Pancreas (tissue), 10 donors: ENCODE measurements around the gene RFLNA. TPM values are rescaled to one million over a fixed set of nuclear protein-coding genes. Genes with fewer than 3 reads are reported as not detected.

Experiments
- ATAC-seq, 4 donors: fragments of 200-7000 bp; cut with Tn5 transposase; one replicate each; pipeline versions ENCODE4 v1.8.0 to v1.9.1; 2020; ENCODE audit warnings: mild to moderate bottlenecking in 4 of 4, moderate library complexity in 4 of 4
- DNase-seq, 6 donors: peaks; one replicate each; pipeline ENCODE4 v3.0.0-alpha.2; 2020
- FAIRE-seq: peaks from 2 replicates; lab custom pipeline; 2012; peaks lifted over from hg19 to GRCh38; lab: Jason Lieb, UNC
- H3K27ac ChIP-seq, 4 donors: fragments of 200-600 bp; sonication (generic); 1 replicate in 3 of 4; 2 replicates in 1 of 4; pipeline versions ENCODE4 v1.5.0 to v1.8.0; 2020
- H3K27me3 ChIP-seq, 4 donors: fragments of 200-600 bp; one replicate each; pipeline ENCODE4 v1.8.0; 2021
- H3K36me3 ChIP-seq, 3 donors: fragments of 200-600 bp; sonication (generic) in 1 of 3; one replicate each; pipeline versions ENCODE4 v1.5.0 to v1.8.0; 2020 to 2021
- H3K4me1 ChIP-seq, 3 donors: fragments of 200-600 bp; one replicate each; pipeline ENCODE4 v1.8.0; 2021
- H3K4me3 ChIP-seq, 4 donors: fragments of 200-600 bp; sonication (generic) in 2 of 4; one replicate each; pipeline versions ENCODE4 v1.5.0 to v1.8.0; 2020 to 2021
- H3K9me3 ChIP-seq, 4 donors: fragments of 200-600 bp; one replicate each; pipeline ENCODE4 v1.8.0; 2021
- WGBS, 2 donors: extraction: QIAGEN DNeasy Blood & Tissue Kit; methylation state at CpG; one replicate each; pipeline ENCODE4 v1.1.7; 2013; 5-methylcytosine and 5-hydroxymethylcytosine counted together
- intact Hi-C, 3 donors: fragments of 100-400 bp; cut with DNase I; formaldehyde crosslinking; loops; one replicate each; pipeline versions ENCODE4 v1.11.1 to v1.14.2; 2022
- polyA plus RNA-seq, 2 donors: library from polyadenylated mRNA; stranded (reverse); fragments of 200-250 nt; gene quantifications; one replicate each; pipeline ENCODE4 v1.2.3, GENCODE V29; 2013
- total RNA-seq, 6 donors: library from RNA; stranded (reverse); fragmentation: NEBNext Ultra II Directional in 4 of 6; extraction: Animal tissue kit (Norgen Biotek cat#: 25700) in 4 of 6; gene quantifications; one replicate each; pipeline versions ENCODE4 v1.2.1 to v1.2.4, GENCODE V29; 2021 to 2023
- TF ChIP-seq, protein P1 (sequence below), 4 donors: fragments of 200-600 bp; sonication (generic) in 3 of 4; IDR thresholded peaks; one replicate each; pipeline versions ENCODE4 v1.5.0 to v1.8.0; 2021; ENCODE audit warnings: antibody characterized with exemption in 4 of 4
- donor health status: healthy with polysubstance abuse.
- donor health status: DM: no; HTN: no; CAD: no; lungs with moderate emphysema.
- donor health status: DM: no; HTN: no; CAD: no.
- donor health status: control.
- donor health status: control.
- donor health status: Bipolar disorder and iron deficiency.
- donor health status: DM: yes; HTN: yes; CAD: no.
- donor health status: DM: no; HTN: no; CAD: no.
- donor health status: DM: no; HTN: no; CAD: no.
- donor health status: DM: yes; HTN: yes; CAD: no.

Gene RFLNA
- total and polyA plus RNA-seq, 8 donors, result 0.09 to 1.3 (median 0.45) TPM

DNA sequence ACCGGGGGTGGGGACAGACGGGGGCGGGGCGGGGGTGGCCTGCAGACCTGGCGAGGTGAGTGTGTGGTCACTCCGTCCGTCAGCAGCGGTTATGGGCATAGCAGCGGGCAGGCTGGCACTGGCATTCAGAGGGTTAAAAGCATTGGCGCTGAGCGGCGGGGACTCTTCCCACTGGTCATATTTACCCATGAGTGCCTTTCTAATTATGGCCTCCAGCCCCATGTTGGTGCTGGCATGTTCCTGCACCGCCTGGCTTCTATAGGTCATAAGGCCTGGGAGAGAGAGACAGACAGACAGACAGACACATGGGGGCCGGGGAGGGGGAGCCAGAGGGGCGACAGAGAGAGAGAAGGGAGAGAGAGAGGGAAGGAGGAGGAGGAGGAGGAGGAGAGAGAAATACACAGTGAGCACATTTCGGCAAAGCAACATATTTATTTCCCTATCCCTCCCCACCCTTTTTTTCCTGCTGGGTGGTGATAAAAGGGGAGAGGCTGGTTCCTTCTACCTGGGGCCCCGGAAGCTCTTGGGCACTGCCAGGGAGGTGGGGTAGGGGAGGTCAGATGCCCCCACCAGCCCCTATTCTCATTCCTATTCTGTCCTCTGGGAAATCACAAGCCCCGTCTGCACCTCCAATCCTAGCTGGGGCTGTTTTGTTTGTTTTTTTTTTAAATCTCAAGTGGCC, 32.6 kb downstream of the RFLNA start:
- DNase-seq (peak in 2 of 6 donors; percentile 21 to 32), FAIRE-seq (no peak), ATAC-seq (no peak)
- H3K27me3 ChIP-seq, result no peaks in the 10 kb centered on the region
- H3K4me1 ChIP-seq, result no peaks in the 10 kb centered on the region
- peaks cover 7 to 73% (median 45%) of the 10 kb centered on the region in 3 donors for H3K36me3 ChIP-seq
- intact Hi-C loops, result no loop called here
- no peak overlapping the region for H3K4me3 ChIP-seq
- WGBS, 2 donors, result 85 to 86% methylated on average over 17 to 18 of the region's 18 CpGs
- H3K9me3 ChIP-seq, result no peaks in the 10 kb centered on the region
- no peak overlapping the region for H3K27ac ChIP-seq
- TF ChIP-seq, protein P1, sequence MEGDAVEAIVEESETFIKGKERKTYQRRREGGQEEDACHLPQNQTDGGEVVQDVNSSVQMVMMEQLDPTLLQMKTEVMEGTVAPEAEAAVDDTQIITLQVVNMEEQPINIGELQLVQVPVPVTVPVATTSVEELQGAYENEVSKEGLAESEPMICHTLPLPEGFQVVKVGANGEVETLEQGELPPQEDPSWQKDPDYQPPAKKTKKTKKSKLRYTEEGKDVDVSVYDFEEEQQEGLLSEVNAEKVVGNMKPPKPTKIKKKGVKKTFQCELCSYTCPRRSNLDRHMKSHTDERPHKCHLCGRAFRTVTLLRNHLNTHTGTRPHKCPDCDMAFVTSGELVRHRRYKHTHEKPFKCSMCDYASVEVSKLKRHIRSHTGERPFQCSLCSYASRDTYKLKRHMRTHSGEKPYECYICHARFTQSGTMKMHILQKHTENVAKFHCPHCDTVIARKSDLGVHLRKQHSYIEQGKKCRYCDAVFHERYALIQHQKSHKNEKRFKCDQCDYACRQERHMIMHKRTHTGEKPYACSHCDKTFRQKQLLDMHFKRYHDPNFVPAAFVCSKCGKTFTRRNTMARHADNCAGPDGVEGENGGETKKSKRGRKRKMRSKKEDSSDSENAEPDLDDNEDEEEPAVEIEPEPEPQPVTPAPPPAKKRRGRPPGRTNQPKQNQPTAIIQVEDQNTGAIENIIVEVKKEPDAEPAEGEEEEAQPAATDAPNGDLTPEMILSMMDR (IDR thresholded peaks at IDR 0.05), result no peak

DNA sequence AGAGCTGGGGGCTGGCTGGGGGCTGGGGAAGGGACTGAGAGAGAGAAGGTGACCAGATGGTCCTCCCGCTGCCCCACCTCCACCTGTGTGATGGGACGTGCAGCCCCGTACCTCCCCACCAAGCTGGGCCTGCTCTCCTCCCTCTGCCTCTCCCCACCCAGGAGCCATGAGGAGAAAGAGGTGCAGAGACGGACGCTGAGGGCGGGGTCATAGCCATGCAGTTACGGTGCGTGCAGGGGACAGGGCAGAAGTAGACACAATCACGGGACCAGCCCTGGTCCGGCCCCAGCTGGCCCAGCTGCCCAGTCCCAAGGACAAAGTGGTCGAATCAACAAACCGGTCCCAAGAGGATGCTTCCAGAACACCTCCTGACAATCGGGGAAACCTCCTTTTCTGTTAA, 33.2 kb downstream of the RFLNA start:
- H3K4me3 ChIP-seq, result no peak overlapping the region
- no peak for FAIRE-seq
- H3K4me1 ChIP-seq, result no peaks in the 10 kb centered on the region
- H3K27ac ChIP-seq, result no peak overlapping the region
- peak in 2 of 6 donors; percentile 24 to 57 for DNase-seq
- no peak for ATAC-seq
- H3K36me3 ChIP-seq, result peaks cover 7 to 79% (median 50%) of the 10 kb centered on the region in 3 donors
- WGBS, 2 donors, result 82 to 89% methylated on average over 13 of the region's 13 CpGs
- TF ChIP-seq, protein P1 (IDR thresholded peaks at IDR 0.05), result no peak
- H3K9me3 ChIP-seq, result no peaks in the 10 kb centered on the region
- intact Hi-C loops, result no loop called here
- H3K27me3 ChIP-seq, result no peaks in the 10 kb centered on the region

- no peaks in the 10 kb centered on the region for H3K9me3 ChIP-seq
- ATAC-seq, result no peak
- TF ChIP-seq, protein P1 (IDR thresholded peaks at IDR 0.05), result no peak
- H3K27ac ChIP-seq, result no peak overlapping the region
- 86 to 90% methylated on average over 14 of the region's 14 CpGs for WGBS, 2 donors
- H3K36me3 ChIP-seq, result peaks cover 7 to 82% (median 54%) of the 10 kb centered on the region in 3 donors
- H3K4me1 ChIP-seq, result no peaks in the 10 kb centered on the region
- FAIRE-seq, result no peak
- no peak for DNase-seq
- no peak overlapping the region for H3K4me3 ChIP-seq
- intact Hi-C loops, result no loop called here
- H3K27me3 ChIP-seq, result no peaks in the 10 kb centered on the region
These were observed 33.7 kb downstream of the RFLNA start for GRCh38 chr12:124328636-124329035.

DNA sequence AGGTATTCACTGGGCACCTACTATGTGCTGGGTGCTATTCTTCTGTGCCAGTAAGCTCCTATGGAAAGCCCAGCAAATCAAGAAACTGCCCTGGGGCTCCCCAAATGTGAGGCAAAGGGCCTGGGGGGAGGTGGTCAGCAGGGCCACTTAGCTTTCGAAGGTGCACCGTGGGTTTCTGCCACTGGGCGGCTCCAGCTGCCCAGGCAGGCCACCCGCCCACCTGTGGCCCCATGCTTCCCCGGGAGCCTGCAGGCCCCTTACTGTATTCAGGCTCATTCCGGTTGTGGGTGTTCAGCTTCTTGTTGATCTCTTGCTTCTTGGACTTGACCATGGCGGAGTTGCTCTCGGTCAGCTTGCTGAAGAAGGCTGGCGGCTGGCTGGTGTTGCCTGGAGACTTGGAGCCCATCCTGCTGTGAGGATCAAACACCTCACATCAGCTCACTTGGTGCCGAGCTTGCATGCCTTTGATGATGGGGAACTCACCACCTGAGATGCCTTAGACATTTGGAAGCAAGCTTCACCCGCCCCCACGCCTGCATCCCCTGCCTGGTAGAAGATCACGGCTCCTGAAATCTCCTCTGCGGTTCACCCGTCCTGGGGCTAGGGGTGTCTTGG, 37.3 kb downstream of the RFLNA start:
- Histone ChIP-seq H3K4me3 (no peak overlapping the region), H3K4me1 (no peaks in the 10 kb centered on the region), H3K9me3 (no peaks in the 10 kb centered on the region), H3K27me3 (no peaks in the 10 kb centered on the region), H3K36me3 (peaks cover 15 to 88% (median 49%) of the 10 kb centered on the region in 3 donors), H3K27ac (no peak overlapping the region)
- 91 to 99% methylated on average over 15 of the region's 15 CpGs for WGBS, 2 donors
- intact Hi-C loops, result no loop called here
- peak in 2 of 6 donors; percentile 21 to 53 for DNase-seq
- TF ChIP-seq, protein P1 (IDR thresholded peaks at IDR 0.05), result no peak
- FAIRE-seq, result no peak
- peak in 1 of 4 donors; percentile 4 for ATAC-seq

DNA sequence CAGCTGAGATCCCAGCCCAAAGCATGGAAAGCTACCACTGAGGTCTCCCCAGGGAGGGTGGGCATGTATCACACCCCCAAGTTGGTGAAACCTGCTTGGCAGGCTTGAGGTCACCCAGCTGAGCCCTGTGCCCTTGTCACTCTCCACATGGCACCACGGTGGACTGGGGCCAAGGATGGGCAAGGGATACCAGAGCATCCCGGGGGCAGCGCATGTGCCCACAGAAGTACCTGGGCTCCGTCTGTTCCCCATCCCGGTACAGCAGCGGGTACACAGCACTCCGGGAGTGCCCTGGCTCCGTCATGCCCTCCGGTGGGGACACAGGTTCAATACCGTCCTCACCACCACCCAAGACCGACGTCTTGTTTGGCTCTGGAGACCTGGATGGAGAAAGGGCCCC, 38.0 kb downstream of the RFLNA start:
- peak in 2 of 6 donors; percentile 33 to 74 for DNase-seq
- intact Hi-C loops, result no loop called here
- Histone ChIP-seq H3K36me3 (peaks cover 15 to 91% (median 55%) of the 10 kb centered on the region in 3 donors), H3K4me1 (no peaks in the 10 kb centered on the region), H3K9me3 (no peaks in the 10 kb centered on the region), H3K27ac (no peak overlapping the region), H3K4me3 (no peak overlapping the region), H3K27me3 (no peaks in the 10 kb centered on the region)
- WGBS, 2 donors, result 91 to 93% methylated on average over 12 of the region's 12 CpGs
- no peak for ATAC-seq
- TF ChIP-seq, protein P1 (IDR thresholded peaks at IDR 0.05), result no peak
- FAIRE-seq, result no peak
